PC-3 (cell line): ENCODE results near the gene TBC1D8. TPM values are rescaled to one million over a fixed set of nuclear protein-coding genes. Genes with fewer than 3 reads are reported as not detected.

Experiments used
- ATAC-seq: fragments of 200-7000 bp; cut with Tn5 transposase; 2 replicates; pipeline ENCODE4 v1.9.1; 2020; ENCODE audit warnings: mild to moderate bottlenecking, moderate library complexity
- BruUV-seq: library from RNA; stranded (reverse); fragments of 400-500 nt; replicated peaks from 2 replicates; lab custom pipeline; 2021; lab: Mats Ljungman, UMichigan
- CTCF ChIA-PET: fragments of 300-600 bp; sonication (Branson Sonifier 250); formaldehyde crosslinking; loops from one replicate; lab custom pipeline; 2022; ENCODE audit warnings: antibody characterized with exemption; lab: Charles Lee
- POLR2A ChIA-PET: fragments of 300-600 bp; sonication (Branson Sonifier 250); formaldehyde crosslinking; loops from one replicate; lab custom pipeline; 2022; ENCODE audit warnings: antibody characterized with exemption; ENCODE audit not compliant: unreplicated experiment; lab: Charles Lee
- DNase-seq: peaks from one replicate; pipeline ENCODE4 v3.0.0-alpha.2; 2015
- H2AFZ ChIP-seq: fragments of 300-600 bp; sonication (generic); 2 replicates; pipeline ENCODE4 v1.6.0; 2016; ENCODE audit warnings: antibody characterized with exemption, low read length
- H3F3A ChIP-seq: fragments of 300-600 bp; sonication (generic); one replicate; pipeline ENCODE4 v1.6.0; 2017; ENCODE audit warnings: antibody characterized with exemption, low read length, control low read depth, mild to moderate bottlenecking; ENCODE audit not compliant: unreplicated experiment
- H3K27ac ChIP-seq: fragments of 300-600 bp; sonication (generic); 2 replicates; pipeline ENCODE4 v1.5.1; 2016; ENCODE audit warnings: mild to moderate bottlenecking, low read length
- H3K27me3 ChIP-seq: fragments of 300-600 bp; sonication (generic); 2 replicates; pipeline ENCODE4 v1.6.1; 2016; ENCODE audit warnings: low read length, mixed read lengths
- H3K36me3 ChIP-seq: fragments of 300-600 bp; sonication (generic); 2 replicates; pipeline ENCODE4 v1.6.1; 2016; ENCODE audit warnings: low read depth, mixed run types, low read length, mixed read lengths
- H3K4me1 ChIP-seq: fragments of 300-600 bp; sonication (generic); 2 replicates; pipeline ENCODE4 v1.5.1; 2016; ENCODE audit warnings: low read length; ENCODE audit not compliant: insufficient read depth
- H3K4me2 ChIP-seq: fragments of 300-600 bp; sonication (generic); 2 replicates; pipeline ENCODE4 v1.6.0; 2016; ENCODE audit warnings: low read length
- H3K4me3 ChIP-seq: fragments of 300-600 bp; sonication (generic); 2 replicates; pipeline ENCODE4 v1.5.1; 2016; ENCODE audit warnings: mild to moderate bottlenecking, low read length, mixed read lengths
- H3K79me2 ChIP-seq: fragments of 300-600 bp; sonication (generic); 2 replicates; pipeline ENCODE4 v1.6.1; 2017; ENCODE audit warnings: low read length, mixed read lengths
- H3K9ac ChIP-seq: fragments of 300-600 bp; sonication (generic); 2 replicates; pipeline ENCODE4 v1.6.0; 2016; ENCODE audit warnings: mild to moderate bottlenecking, low read length
- H3K9me2 ChIP-seq: fragments of 300-600 bp; sonication (generic); replicated peaks from 2 replicates; pipeline ENCODE4 v1.6.1; 2016; ENCODE audit warnings: mixed run types, low read length, mixed read lengths
- H3K9me3 ChIP-seq: fragments of 300-600 bp; sonication (generic); 2 replicates; pipeline ENCODE4 v1.6.1; 2016; ENCODE audit warnings: low read length, mixed read lengths
- H4K20me1 ChIP-seq: fragments of 300-600 bp; sonication (generic); 2 replicates; pipeline ENCODE4 v1.6.1; 2016; ENCODE audit warnings: low read length, mixed read lengths
- CTCF ChIP-seq: fragments of 300-600 bp; sonication (generic); conservative IDR thresholded peaks from 2 replicates; pipeline ENCODE4 v1.5.1; 2017; ENCODE audit warnings: antibody characterized with exemption, low read depth, mild to moderate bottlenecking, low read length
- EZH2 ChIP-seq: fragments of 300-600 bp; sonication (generic); IDR thresholded peaks from one replicate; pipeline ENCODE4 v1.6.1; 2017; ENCODE audit warnings: antibody characterized with exemption, mild to moderate bottlenecking, low read length; ENCODE audit not compliant: unreplicated experiment
- EZH2phosphoT487 ChIP-seq: fragments of 300-600 bp; sonication (generic); IDR thresholded peaks from 2 replicates; pipeline ENCODE4 v1.6.1; 2018; ENCODE audit warnings: mild to moderate bottlenecking, antibody characterized with exemption, low read length, borderline replicate concordance
- intact Hi-C: fragments of 100-400 bp; cut with micrococcal nuclease; formaldehyde crosslinking; loops from 2 replicates; pipeline ENCODE4 v1.9.0; 2023
- total RNA-seq: library from RNA; depleted of rRNA; stranded (reverse); fragments of >200 nt; gene quantifications from 2 replicates; pipeline ENCODE4 v1.2.3, GENCODE V29; 2014

Gene TBC1D8
- total RNA-seq, 1 experiment from 2014 or later = 39.7 TPM

- Histone ChIP-seq H3K27me3 (no peaks in the 10 kb centered on the region), H3K9me2 (no peaks in the 10 kb centered on the region), H2AFZ (no peak overlapping the region), H3K4me3 (no peak overlapping the region), H4K20me1 (peaks cover 8% of the 10 kb centered on the region; the same call in 1 of the 2 replicates), H3K79me2 (no peaks in the 10 kb centered on the region), H3K4me1 (no peaks in the 10 kb centered on the region), H3K9me3 (no peaks in the 10 kb centered on the region), H3K9ac (no peak overlapping the region), H3K4me2 (no peak overlapping the region), H3F3A (no peaks in the 10 kb centered on the region), H3K36me3 (peaks cover 45% of the 10 kb centered on the region), H3K27ac (no peak overlapping the region)
- TF ChIP-seq EZH2phosphoT487 = no peak
- TF ChIP-seq EZH2 = no peak
- TF ChIP-seq CTCF = no peak
- ChIA-PET CTCF (no interaction called here), POLR2A (no interaction called here)
- ATAC-seq (no peak), DNase-seq (no peak)
- BruUV-seq = no TSS peak
- intact Hi-C loops = no loop called here
Measured at GRCh38 chr2:100986157-100986556, 165.0 kb downstream of the TBC1D8 start.

- H3K9ac ChIP-seq = no peak overlapping the region
- no peaks in the 10 kb centered on the region for H3K9me3 ChIP-seq
- no peak overlapping the region for H2AFZ ChIP-seq
- TF ChIP-seq CTCF (peak; percentile 95), EZH2 (no peak)
- BruUV-seq = no TSS peak
- ATAC-seq = peak; percentile 61
- H3K27ac ChIP-seq = no peak overlapping the region
- peaks cover 8% of the 10 kb centered on the region; the same call in 1 of the 2 replicates for H4K20me1 ChIP-seq
- H3K9me2 ChIP-seq = no peaks in the 10 kb centered on the region
- no peaks in the 10 kb centered on the region for H3K27me3 ChIP-seq
- H3K4me1 ChIP-seq = peaks cover 5% of the 10 kb centered on the region; the same call in 1 of the 2 replicates
- POLR2A ChIA-PET = no interaction called here
- peak; percentile 79 for DNase-seq
- H3K79me2 ChIP-seq = no peaks in the 10 kb centered on the region
- no peak overlapping the region for H3K4me3 ChIP-seq
- CTCF ChIA-PET = no interaction called here
- intact Hi-C loops = loop anchor here (1.0 to 2.0 kb wide), 2 partner anchors 255 to 378 kb away; no protein-coding TSS in a partner anchor
- H3F3A ChIP-seq = no peaks in the 10 kb centered on the region
- H3K4me2 ChIP-seq = no peak overlapping the region
- H3K36me3 ChIP-seq = peaks cover 38% of the 10 kb centered on the region
Measured at GRCh38 chr2:100984892-100985307, 166.3 kb downstream of the TBC1D8 start.

GRCh38 chr2:100983684-100984310 is 167.4 kb downstream of the TBC1D8 start:
- Histone ChIP-seq H3K4me3 (no peak overlapping the region), H3K9me3 (no peaks in the 10 kb centered on the region), H3K4me1 (peaks cover 5% of the 10 kb centered on the region; the same call in 1 of the 2 replicates), H3K27ac (0 out of 2 replicates have a peak overlapping the region, but pooled peaks have one; percentile 9), H3K27me3 (no peaks in the 10 kb centered on the region), H3K4me2 (no peak overlapping the region), H3K9me2 (no peaks in the 10 kb centered on the region), H2AFZ (no peak overlapping the region), H4K20me1 (peaks cover 8% of the 10 kb centered on the region; the same call in 1 of the 2 replicates), H3K9ac (no peak overlapping the region), H3K79me2 (no peaks in the 10 kb centered on the region), H3F3A (no peaks in the 10 kb centered on the region), H3K36me3 (peaks cover 42% of the 10 kb centered on the region)
- ChIA-PET POLR2A (no interaction called here), CTCF (no interaction called here)
- no TSS peak for BruUV-seq
- no peak for DNase-seq
- intact Hi-C loops = loop anchor here (2.0 kb wide), 1 partner anchor 377 kb away; no protein-coding TSS in a partner anchor
- TF ChIP-seq CTCF = no peak
- TF ChIP-seq EZH2phosphoT487 = no peak
- no peak for TF ChIP-seq EZH2
- ATAC-seq = no peak
